Panc1 (cell line): ENCODE data around the gene SNAP47. TPM values are rescaled to one million over a fixed set of nuclear protein-coding genes. Genes with fewer than 3 reads are reported as not detected.
"Not testable (repeated sequence)": the region's sequence is repeated elsewhere in the genome, so short reads cannot be mapped to it uniquely, and the experiment has no call there.

Source experiments
- ATAC-seq: fragments of 200-7000 bp; cut with Tn5 transposase; 2 replicates; pipeline ENCODE4 v1.9.1; 2020; ENCODE audit warnings: mild to moderate bottlenecking, moderate library complexity
- BruUV-seq: library from RNA; stranded (reverse); fragments of 400-500 nt; replicated peaks from 2 replicates; lab custom pipeline; 2021; lab: Mats Ljungman, UMichigan
- CTCF ChIA-PET: fragments of 300-600 bp; sonication (Branson Sonifier 250); formaldehyde crosslinking; loops from one replicate; lab custom pipeline; 2022; ENCODE audit warnings: antibody characterized with exemption; lab: Charles Lee
- POLR2A ChIA-PET: fragments of 300-600 bp; sonication (Branson Sonifier 250); formaldehyde crosslinking; loops from one replicate; lab custom pipeline; 2022; ENCODE audit warnings: antibody characterized with exemption; lab: Charles Lee
- DNase-seq: peaks from one replicate; pipeline ENCODE4 v3.0.0-alpha.2; 2010; ENCODE audit warnings: low read depth, low spot score
- H3K27ac ChIP-seq: 2 replicates; pipeline ENCODE4 v1.5.1; 2011; ENCODE audit warnings: mild to moderate bottlenecking, low read length, inconsistent platforms
- H3K27me3 ChIP-seq: fragments of 200-500 bp; sonication (Bioruptor generic); 2 replicates; pipeline ENCODE4 v1.6.0; 2014; ENCODE audit warnings: low read length, inconsistent platforms; ENCODE audit not compliant: control insufficient read depth, insufficient read depth
- H3K36me3 ChIP-seq: fragments of 200-500 bp; sonication (Bioruptor generic); 2 replicates; pipeline ENCODE4 v1.5.1; 2014; ENCODE audit warnings: inconsistent platforms, mild to moderate bottlenecking, low read length, moderate library complexity; ENCODE audit not compliant: control insufficient read depth, insufficient read depth
- H3K4me1 ChIP-seq: 2 replicates; pipeline ENCODE4 v1.5.1; 2011; ENCODE audit warnings: inconsistent platforms, mild to moderate bottlenecking, low read length, moderate library complexity; ENCODE audit not compliant: control insufficient read depth, insufficient read depth
- H3K4me3 ChIP-seq, 2 experiments: 2 replicates each; pipeline ENCODE4 v1.5.1; 2011 to 2012; ENCODE audit warnings: low read depth in 2 of 2, low read length in 2 of 2, mild to moderate bottlenecking in 2 of 2, inconsistent platforms in 1 of 2, moderate library complexity in 1 of 2
- H3K9me3 ChIP-seq: fragments of 200-500 bp; sonication (Bioruptor generic); 2 replicates; pipeline ENCODE4 v1.5.1; 2014; ENCODE audit warnings: low read depth, mild to moderate bottlenecking, inconsistent platforms, low read length, moderate library complexity; ENCODE audit not compliant: control insufficient read depth, insufficient read depth
- CTCF ChIP-seq: fragments of 450-650 bp; IDR thresholded peaks from 2 replicates; pipeline ENCODE4 v1.5.1; 2017; ENCODE audit warnings: mild to moderate bottlenecking
- POLR2AphosphoS5 ChIP-seq: IDR thresholded peaks from 2 replicates; pipeline ENCODE4 v1.6.1; 2012; ENCODE audit warnings: mild to moderate bottlenecking, low read depth, low read length, moderate library complexity
- SIN3A ChIP-seq: IDR thresholded peaks from 2 replicates; pipeline ENCODE4 v1.6.1; 2012; ENCODE audit warnings: low read depth, mild to moderate bottlenecking, low read length, moderate library complexity, borderline replicate concordance; ENCODE audit not compliant: insufficient read depth
- TCF7L2 ChIP-seq: IDR thresholded peaks from 2 replicates; pipeline ENCODE4 v1.6.1; 2011; ENCODE audit warnings: mild to moderate bottlenecking, low read depth, low read length, inconsistent platforms
- in situ Hi-C: cut with HindIII; loops from 2 replicates; pipeline ENCODE4 v1.10.0; 2016; ENCODE audit warnings: low sequenced_read_pairs, low pct_unique_long_range_greater_than_20kb
- intact Hi-C: fragments of 100-400 bp; cut with micrococcal nuclease; formaldehyde crosslinking; loops from one replicate; pipeline ENCODE4 v1.10.0; 2022; ENCODE audit not compliant: unreplicated experiment
- total RNA-seq: library from RNA; stranded (reverse); gene quantifications from one replicate; pipeline ENCODE4 v1.2.1, GENCODE V29; 2021; ENCODE audit not compliant: unreplicated experiment
- TF ChIP-seq, protein P1 (sequence below), 2 experiments: IDR thresholded peaks; 2 replicates each; pipeline ENCODE4 v1.6.1; 2011 to 2012; ENCODE audit warnings: low read depth in 2 of 2, control low read depth in 1 of 2, low read length in 1 of 2, mild to moderate bottlenecking in 1 of 2, moderate library complexity in 1 of 2; ENCODE audit not compliant: insufficient read depth in 1 of 2

SNAP47 gene
- total RNA-seq, 1 experiment from 2014 or later, result 55.6 TPM

DNA sequence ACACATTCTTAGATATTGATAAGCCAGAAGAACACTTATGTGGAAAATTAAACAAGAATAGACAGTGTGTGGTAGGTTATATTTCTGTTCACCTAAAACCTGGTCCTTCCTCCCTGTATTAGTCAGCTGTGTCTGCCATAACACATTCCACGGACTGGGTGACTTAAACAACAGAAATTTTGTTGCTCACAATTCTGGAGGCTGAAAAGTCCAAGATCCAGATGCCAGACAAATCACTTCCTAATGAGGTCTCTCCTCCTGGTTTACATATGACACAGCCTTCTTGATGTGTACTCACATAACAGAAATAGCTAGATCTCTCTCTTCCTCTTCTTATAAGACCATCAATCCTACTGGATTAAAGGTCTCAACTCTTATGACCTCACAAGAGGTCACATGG is 25.8 kb upstream of the SNAP47 start:
- Histone ChIP-seq H3K27me3 (no peaks in the 10 kb centered on the region), H3K4me3 (no peak overlapping the region), H3K36me3 (no peaks in the 10 kb centered on the region), H3K9me3 (0 out of 2 replicates have a peak, but pooled peaks cover 3% of the 10 kb centered on the region), H3K27ac (no peak overlapping the region), H3K4me1 (no peaks in the 10 kb centered on the region)
- CTCF ChIA-PET, result no interaction called here
- in situ Hi-C loops (no loop called here), intact Hi-C loops (no loop called here)
- no peak for TF ChIP-seq SIN3A
- TF ChIP-seq TCF7L2, result no peak
- TF ChIP-seq, protein P1, sequence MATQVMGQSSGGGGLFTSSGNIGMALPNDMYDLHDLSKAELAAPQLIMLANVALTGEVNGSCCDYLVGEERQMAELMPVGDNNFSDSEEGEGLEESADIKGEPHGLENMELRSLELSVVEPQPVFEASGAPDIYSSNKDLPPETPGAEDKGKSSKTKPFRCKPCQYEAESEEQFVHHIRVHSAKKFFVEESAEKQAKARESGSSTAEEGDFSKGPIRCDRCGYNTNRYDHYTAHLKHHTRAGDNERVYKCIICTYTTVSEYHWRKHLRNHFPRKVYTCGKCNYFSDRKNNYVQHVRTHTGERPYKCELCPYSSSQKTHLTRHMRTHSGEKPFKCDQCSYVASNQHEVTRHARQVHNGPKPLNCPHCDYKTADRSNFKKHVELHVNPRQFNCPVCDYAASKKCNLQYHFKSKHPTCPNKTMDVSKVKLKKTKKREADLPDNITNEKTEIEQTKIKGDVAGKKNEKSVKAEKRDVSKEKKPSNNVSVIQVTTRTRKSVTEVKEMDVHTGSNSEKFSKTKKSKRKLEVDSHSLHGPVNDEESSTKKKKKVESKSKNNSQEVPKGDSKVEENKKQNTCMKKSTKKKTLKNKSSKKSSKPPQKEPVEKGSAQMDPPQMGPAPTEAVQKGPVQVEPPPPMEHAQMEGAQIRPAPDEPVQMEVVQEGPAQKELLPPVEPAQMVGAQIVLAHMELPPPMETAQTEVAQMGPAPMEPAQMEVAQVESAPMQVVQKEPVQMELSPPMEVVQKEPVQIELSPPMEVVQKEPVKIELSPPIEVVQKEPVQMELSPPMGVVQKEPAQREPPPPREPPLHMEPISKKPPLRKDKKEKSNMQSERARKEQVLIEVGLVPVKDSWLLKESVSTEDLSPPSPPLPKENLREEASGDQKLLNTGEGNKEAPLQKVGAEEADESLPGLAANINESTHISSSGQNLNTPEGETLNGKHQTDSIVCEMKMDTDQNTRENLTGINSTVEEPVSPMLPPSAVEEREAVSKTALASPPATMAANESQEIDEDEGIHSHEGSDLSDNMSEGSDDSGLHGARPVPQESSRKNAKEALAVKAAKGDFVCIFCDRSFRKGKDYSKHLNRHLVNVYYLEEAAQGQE (IDR thresholded peaks at IDR 0.05; ENCODE audit: insufficient read depth in 1 of 2, low read depth in 2 of 2, low read length in 1 of 2), result no peak
- no TSS peak for BruUV-seq
- POLR2A ChIA-PET, result no interaction called here
- DNase-seq (no peak), ATAC-seq (no peak)

DNA sequence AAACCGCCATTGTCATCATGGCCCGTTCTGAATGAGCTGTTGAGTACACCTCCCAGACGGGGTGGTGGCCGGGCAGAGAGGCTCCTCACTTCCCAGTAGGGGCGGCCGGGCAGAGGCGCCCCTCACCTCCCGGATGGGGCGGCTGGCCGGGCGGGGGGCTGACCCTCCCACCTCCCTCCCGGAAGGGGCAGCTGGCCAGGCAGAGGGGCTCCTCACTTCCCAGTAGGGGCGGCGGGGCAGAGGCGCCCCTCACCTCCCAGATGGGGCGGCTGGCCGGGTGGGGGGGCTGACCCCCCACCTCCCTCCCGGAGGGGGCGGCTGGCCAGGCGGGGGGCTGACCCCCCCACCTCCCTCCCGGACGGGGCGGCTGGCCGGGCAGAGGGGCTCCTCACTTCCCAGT is 24.8 kb upstream of the SNAP47 start:
- ATAC-seq, H3K36me3 ChIP-seq, H3K9me3 ChIP-seq, BruUV-seq, in situ Hi-C loops, H3K4me3 ChIP-seq, H3K27me3 ChIP-seq, H3K4me1 ChIP-seq, POLR2A ChIA-PET, H3K27ac ChIP-seq, DNase-seq, intact Hi-C loops, CTCF ChIA-PET: not testable (repeated sequence)

- H3K27ac ChIP-seq, result no peak overlapping the region
- no peaks in the 10 kb centered on the region for H3K27me3 ChIP-seq
- ChIA-PET CTCF (no interaction called here), POLR2A (no interaction called here)
- TF ChIP-seq, protein P1 (IDR thresholded peaks at IDR 0.05; ENCODE audit: insufficient read depth in 1 of 2, low read depth in 2 of 2, low read length in 1 of 2), result no peak
- no peak for TF ChIP-seq SIN3A
- no peak for TF ChIP-seq CTCF
- no peak for TF ChIP-seq TCF7L2
- TF ChIP-seq POLR2AphosphoS5, result no peak
- BruUV-seq, result no TSS peak
- H3K36me3 ChIP-seq, result no peaks in the 10 kb centered on the region
- H3K9me3 ChIP-seq, result 0 out of 2 replicates have a peak, but pooled peaks cover 3% of the 10 kb centered on the region
- no peak for ATAC-seq
- in situ Hi-C loops, result no loop called here
- no peak for DNase-seq
- H3K4me3 ChIP-seq, result no peak overlapping the region
- no peaks in the 10 kb centered on the region for H3K4me1 ChIP-seq
- intact Hi-C loops, result no loop called here
Observed at GRCh38 chr1:227712648-227713047, 22.6 kb upstream of the SNAP47 start.
